ENCODE data around the gene ZNF75A.

DNA sequence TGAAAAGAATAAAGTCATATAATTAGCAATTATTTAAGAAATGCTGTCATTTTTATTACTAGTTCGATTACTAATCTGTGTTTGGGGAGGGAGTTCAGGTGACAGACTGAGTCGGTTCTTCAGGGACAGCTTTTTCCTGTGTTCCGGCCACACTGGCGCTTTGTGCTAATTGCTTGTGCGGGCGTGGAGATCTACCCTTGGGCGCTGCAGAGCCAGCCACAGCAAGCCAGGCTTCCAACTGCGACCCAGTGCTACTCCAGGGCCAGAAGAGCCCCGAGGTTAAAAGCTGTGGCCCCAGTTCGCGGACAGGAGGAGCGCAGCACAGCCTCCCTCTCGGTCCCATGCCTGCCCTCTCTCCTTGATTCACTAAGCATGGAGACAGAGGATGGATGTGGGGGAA lies 43.9 kb downstream of the ZNF75A start:
- no peak for TF ChIP-seq ZFX (IDR thresholded peaks at IDR 0.05)
- TF ChIP-seq ZNF274 (IDR thresholded peaks at IDR 0.05; ENCODE audit: low read depth, low read length) = no peak
- no peak for TF ChIP-seq CTCF (IDR thresholded peaks at IDR 0.05 in 2 of 3, conservative IDR thresholded peaks at IDR 0.05 in 1 of 3; ENCODE audit: borderline replicate concordance in 1 of 3, insufficient read depth in 1 of 3, low read depth in 2 of 3, low read length in 2 of 3)
- no peak for TF ChIP-seq EZH2 (IDR thresholded peaks at IDR 0.05)
- TF ChIP-seq POLR2A (IDR thresholded peaks at IDR 0.05; ENCODE audit: borderline replicate concordance, extremely low read depth, insufficient read depth, insufficient read length) = no peak
- TF ChIP-seq POLR2AphosphoS5 (IDR thresholded peaks at IDR 0.05; ENCODE audit: low read depth, low read length) = no peak
